HG03460 (cell line): ENCODE results near the gene ADAMTS13.
A peak's percentile ranks its signal among the peaks of the same experiment; 100 is the strongest.

ENCODE experiments used
- ATAC-seq: cut with Tn5 transposase; IDR thresholded peaks from one replicate; pipeline ENCODE4 v1.9.1; 2021; ENCODE audit not compliant: unreplicated experiment

Gene ADAMTS13

DNA sequence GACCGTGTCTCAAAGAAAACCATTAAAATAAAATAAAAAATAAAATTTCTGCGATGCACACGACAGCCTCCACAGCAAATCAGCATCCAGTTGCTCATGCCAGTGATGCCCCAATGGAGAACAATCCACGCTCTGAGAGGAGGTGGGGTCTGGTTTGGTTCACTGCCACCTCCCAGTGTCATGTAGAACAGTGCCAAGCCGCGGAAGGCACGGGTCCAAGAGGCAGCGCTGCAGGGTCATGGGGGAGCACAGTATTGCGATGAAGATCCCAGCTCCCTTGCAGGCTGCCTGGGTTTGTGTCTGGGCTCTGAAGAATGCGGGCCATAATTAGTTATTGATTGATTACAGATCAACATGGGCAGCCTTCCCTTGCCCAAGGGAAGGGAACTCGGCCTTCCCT, 31.5 kb downstream of the ADAMTS13 start:
- no peak for ATAC-seq

DNA sequence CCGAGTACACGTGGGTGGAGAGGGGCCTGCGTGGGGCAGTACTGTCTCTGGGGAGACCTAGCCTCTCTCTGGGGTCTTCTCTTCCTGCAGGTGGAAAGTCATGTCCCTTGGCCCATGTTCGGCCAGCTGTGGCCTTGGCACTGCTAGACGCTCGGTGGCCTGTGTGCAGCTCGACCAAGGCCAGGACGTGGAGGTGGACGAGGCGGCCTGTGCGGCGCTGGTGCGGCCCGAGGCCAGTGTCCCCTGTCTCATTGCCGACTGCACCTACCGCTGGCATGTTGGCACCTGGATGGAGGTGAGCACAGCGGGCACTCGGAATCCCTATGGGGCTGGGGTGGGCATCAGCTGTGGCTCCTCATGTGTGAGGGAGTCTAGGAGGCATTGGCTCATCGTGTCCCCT, 32.2 kb downstream of the ADAMTS13 start:
- no peak for ATAC-seq

DNA sequence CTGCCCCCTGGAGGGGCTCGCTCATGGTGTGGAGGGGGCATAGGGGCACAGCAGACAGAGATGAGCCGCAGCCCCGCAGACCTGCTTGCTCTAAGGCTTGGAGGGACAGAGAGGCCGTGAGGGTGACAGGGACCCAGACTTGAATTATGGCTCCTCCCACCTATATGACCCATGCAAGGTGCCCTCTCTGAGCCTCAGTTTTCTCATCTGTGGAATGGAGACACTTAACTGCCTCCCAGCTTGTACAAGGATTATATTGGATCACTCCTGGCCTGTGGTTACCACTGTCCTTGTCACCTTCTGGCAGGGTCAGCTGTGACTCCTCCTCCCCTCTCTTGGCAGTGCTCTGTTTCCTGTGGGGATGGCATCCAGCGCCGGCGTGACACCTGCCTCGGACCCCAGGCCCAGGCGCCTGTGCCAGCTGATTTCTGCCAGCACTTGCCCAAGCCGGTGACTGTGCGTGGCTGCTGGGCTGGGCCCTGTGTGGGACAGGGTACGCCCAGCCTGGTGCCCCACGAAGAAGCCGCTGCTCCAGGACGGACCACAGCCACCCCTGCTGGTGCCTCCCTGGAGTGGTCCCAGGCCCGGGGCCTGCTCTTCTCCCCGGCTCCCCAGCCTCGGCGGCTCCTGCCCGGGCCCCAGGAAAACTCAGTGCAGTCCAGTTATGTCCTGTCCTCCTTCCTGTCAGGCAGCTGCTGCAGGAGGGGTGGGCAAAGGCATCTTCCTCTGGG, 32.9 kb downstream of the ADAMTS13 start:
- no peak for ATAC-seq

DNA sequence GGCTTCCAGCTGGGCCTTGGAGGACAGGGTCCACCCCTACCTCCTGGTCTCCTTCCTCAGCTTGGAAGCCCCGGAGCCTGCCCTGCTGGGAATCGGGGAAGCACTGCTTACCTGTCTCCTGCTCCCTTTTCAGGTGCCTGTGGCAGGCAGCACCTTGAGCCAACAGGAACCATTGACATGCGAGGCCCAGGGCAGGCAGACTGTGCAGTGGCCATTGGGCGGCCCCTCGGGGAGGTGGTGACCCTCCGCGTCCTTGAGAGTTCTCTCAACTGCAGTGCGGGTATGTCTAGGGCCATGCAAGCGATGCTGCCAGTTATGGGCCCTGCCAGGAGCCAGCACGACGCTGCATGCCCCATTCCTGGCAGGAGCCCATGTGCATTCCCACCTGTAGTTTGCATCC, 33.8 kb downstream of the ADAMTS13 start:
- no peak for ATAC-seq

DNA sequence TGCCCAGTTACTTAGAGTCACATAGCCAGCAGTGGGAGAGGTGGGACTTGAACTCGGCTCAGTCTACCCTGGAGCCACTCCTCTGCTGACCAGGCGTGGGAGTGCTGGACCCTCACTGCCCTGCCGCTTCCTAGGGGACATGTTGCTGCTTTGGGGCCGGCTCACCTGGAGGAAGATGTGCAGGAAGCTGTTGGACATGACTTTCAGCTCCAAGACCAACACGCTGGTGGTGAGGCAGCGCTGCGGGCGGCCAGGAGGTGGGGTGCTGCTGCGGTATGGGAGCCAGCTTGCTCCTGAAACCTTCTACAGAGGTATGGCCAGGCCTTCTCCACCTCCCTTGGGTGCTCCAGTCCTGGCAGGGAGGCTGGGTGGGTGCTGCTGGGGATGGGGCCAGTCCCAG, 34.2 kb downstream of the ADAMTS13 start:
- no peak for ATAC-seq

DNA sequence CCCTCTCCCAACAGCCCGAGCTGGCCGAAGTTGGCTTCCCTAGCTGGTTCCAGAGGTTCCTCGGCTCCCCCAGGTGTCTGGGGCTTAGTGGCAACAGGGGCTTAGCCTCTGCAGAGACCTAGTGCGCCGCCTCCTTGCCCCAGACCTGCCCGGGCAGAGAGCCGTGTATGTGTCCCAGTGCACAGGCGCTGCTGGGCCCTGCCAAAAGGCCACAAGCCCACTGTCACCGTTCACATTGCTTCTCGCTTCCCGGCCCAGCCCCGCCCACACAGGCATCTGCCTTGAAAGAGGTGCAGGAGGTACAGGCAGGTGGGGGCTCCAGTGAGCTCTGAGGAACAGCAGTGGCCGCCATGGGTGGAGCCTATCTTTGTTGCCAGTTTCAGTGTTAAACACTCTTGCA, 35.1 kb downstream of the ADAMTS13 start:
- no peak for ATAC-seq

DNA sequence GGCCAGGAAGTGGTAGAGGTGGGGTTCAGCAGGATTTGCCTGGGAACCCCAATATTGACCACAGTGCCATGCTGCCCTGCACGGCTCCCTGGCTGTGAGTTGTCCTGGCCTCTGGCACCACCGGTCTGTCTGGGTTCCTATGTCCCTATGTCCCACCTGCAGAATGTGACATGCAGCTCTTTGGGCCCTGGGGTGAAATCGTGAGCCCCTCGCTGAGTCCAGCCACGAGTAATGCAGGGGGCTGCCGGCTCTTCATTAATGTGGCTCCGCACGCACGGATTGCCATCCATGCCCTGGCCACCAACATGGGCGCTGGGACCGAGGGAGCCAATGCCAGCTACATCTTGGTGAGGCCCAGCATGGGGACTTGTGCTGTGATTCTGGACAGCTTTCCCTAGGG, 35.6 kb downstream of the ADAMTS13 start:
- ATAC-seq, result no peak

DNA sequence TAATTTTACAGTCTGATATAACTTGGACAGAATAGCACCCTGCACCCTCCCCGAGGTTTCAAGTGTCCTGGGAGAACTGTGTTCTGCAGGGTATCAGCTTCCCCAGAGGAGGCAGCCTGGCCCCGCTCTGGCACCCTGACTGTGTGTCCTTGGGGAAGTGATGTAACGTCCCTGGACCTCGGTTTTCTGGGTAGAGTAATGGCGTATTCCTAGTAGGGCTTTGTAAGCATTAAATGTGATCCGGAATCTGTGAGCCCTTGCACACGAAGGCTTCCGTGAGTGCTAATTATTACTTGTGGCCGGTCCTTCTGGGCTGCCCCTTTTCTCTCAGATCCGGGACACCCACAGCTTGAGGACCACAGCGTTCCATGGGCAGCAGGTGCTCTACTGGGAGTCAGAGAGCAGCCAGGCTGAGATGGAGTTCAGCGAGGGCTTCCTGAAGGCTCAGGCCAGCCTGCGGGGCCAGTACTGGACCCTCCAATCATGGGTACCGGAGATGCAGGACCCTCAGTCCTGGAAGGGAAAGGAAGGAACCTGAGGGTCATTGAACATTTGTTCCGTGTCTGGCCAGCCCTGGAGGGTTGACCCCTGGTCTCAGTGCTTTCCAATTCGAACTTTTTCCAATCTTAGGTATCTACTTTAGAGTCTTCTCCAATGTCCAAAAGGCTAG, 36.6 kb downstream of the ADAMTS13 start:
- ATAC-seq, result no peak

DNA sequence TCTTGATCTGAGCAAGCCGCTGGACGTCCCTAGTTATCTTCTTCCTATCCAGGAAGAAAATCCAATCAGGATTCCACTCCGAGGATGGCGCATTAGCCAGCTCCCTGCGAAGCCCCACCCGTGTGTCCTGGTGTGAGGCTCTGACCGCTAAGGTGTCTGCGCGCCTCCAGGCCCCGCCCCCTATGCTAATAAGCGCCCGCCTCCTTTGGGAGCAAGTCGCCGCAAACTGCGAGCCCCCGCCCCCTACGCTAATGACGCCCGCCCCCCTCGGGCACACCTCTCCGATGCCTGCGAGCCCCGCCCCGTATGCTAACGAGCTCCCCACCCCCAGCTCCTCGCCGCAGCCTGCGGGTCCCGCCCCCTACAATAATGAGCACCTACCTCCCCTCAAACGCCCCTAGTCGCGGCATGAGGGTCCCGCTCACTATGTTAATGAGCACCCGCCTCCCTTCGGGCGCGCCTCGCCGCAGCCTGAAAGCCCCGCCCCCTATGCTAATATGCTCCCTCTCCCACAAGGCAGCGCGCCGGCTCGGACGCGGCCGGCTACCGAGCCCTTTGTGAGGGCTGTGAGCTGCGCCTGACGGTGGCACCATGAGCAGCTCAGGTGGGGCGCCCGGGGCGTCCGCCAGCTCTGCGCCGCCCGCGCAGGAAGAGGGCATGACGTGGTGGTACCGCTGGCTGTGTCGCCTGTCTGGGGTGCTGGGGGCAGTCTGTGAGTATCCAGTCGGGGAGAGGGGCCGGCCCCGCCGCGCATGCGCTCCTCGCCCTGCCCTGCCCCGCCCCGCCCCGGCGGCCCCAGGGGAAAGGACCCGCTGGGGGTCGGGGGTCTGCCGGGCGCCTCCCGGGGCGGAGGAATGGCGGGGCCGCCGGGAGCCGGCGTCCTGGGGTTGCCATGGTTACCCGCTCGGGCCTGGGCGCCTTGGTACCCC, 37.6 kb downstream of the ADAMTS13 start, which contains the start of gene CACFD1:
TSS of gene CACFD1 (plus strand) at position 503 of the 929 bp plus-strand sequence. CDS start at position 592, 89 bp downstream.
- ATAC-seq, result peak; percentile 74

DNA sequence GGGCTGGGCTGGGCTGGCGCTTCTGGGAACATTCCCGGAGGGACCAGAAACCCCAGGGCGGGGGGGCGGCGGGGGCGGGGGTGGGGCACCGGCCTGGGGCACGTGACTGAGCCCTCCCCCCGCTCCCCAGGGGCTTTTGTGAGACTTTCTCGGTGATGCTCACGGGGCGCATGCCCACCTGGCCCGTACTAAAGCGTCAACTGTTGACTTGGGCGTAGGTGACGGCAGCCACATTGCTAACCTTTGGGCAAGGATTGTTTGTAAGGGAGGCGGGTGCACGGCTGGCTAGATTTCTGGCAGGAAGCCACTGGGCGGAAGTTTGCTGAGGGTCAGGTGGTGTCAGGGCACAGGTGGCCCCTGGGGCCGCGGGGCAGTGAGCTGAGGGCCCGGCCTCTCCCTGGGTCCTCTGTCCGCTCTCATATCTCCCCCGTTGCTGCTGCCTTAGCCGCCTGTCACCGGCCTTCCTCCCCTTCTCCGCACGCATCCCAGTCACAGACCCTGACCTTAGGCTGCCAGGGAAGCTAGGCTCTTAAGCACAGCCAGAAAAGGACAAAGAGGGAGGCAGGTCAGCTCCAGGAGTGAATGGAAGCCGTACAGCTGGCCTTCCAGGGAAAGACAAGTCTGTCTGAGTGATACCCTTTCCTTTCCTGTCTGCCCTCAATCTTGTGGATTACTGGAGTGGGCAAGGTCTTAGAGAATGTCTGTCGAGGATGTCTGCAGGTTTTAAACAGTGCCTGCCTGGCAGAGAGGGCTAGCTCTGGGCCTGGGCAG, 38.4 kb downstream of the ADAMTS13 start:
- peak; percentile 29 for ATAC-seq

DNA sequence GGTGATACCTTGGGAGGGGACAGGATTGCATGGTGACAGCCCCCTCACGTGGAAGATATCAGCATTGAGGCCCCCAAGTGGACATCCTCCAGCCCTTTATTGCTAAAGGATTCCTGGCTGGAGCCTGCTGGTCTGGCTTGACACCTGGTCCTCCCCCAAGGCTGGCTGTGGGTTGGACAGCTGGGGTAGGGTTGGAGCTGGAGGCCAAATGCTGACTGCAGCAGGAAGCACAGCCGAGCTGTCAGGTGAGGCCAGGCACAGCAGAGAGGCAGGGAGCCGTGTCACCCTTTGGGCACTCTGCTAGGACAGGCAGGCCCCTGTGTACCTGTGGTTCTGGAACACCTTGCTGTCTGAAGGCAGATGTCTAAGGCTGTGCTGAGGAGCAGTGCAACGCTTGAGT, 39.8 kb downstream of the ADAMTS13 start:
- no peak for ATAC-seq

DNA sequence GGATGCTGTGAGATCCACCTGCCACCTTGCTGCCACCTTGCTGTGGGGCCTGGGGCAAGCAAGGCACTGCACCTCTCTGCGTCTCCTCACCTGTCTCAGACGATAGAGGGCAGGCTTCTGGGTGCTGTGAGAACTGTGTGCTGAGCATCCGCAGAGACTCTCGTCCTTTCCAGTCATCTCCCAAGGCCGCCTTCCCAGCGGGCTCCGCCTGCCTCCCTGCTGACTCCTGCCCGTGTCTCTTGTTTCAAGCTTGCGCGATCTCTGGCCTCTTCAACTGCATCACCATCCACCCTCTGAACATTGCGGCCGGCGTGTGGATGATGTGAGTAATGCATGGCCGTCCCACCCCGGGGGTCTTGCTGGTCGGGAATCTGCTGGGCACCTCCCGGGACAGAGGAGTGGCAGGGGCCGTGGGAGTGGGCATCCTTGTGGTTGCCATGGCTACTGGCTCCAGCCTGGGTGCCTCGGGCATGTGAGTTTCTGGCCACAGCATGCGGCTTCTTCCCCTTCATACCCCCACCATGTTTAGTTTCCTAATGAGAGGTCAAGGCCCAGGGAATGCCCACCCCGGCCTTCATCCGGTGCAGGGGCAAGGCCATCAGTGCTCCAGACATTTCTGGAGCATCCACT, 41.2 kb downstream of the ADAMTS13 start:
- ATAC-seq, result no peak

DNA sequence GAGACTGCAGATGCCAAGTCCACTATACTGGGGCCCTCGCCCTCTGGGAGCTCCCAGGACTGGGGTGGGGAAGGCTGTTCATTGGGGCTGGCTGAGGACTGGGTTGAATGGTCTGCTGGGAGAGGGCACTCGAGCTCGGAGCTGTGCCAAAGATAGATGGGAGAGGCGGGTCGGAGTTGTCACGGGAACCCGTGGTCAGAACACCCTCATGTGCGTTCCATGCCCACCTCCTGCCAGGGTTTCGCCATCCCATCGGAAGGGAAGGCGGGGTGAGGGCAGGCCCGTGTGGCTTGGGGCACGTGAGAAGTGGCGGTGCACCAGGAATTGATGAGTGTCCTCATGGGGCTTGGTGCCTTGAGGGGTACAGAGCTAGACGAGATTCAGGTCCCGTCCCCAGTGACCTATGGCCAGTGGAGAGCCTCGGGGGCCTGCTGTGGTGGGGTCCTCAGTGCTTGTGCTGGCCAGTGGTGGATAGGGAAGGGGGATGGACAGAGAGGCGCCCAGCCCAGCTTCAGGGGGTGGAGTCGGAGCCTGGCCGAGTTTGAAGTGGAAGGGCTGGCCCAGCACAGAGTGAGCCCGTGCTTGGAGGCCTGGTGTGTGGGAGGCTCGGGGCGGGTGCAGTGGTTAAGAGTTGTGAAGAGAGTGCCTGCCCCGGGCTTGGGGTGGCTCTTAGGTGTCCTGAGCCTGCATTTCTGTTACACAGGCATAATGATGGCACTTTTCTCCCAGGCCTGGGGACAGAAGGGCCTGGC, 41.9 kb downstream of the ADAMTS13 start:
- no peak for ATAC-seq

DNA sequence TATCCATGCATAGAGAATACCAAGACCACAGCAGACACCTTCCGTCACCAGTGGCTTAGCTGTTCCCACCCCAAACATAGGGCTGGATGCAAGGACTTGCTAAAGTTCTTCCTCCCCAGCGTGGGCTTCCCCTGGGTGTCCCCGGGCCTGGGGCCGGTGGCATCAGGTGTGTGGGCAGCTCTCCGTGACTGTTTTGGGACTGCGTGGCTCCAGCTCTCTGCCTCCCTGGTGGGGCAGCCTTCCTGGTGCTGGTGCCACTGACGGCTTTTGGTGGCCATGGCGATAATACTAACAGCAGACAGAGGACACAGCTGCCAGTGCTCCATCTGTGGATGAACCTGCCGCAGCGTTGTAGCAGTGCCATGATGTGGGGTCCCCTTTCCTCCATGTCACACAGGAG, 42.5 kb downstream of the ADAMTS13 start:
- ATAC-seq, result no peak

DNA sequence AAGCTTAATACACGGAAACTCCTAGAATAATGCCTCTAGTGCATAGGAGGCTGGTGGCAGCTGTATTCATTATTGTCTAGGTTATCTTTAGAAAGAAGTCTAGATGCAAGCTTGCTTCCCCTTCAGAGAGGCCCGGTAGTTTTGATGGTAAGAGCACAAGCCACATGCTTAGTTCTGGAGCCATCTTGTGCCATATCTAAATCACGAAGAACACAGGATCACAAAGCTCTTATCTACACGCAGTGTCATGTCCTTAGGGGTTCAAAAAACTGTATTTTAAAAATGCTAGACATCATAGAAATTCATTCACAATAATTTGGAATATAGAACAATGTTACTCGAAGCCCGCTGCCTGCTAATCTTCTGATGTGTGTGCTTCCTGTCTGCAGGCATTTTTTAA, 43.8 kb downstream of the ADAMTS13 start:
- no peak for ATAC-seq

DNA sequence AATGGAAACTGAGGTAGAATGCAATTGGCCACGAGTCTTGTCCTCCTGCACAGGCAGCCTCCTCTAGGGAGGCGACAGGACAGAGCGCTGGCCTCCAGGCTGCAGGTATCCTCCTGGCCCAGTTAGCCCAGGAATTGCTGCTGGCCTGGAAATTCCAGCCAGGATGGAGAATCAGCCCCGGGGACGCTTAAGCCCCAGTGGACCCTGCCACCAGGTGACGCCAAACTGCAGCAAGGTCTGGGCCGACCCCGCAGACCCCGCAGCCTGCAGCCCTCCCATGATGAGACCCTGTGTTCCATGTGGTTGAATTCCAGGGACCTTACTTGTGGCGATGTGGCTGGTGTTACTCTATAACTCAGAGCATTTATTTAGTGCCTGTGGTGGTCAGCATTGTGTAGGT, 44.9 kb downstream of the ADAMTS13 start:
- ATAC-seq, result no peak

DNA sequence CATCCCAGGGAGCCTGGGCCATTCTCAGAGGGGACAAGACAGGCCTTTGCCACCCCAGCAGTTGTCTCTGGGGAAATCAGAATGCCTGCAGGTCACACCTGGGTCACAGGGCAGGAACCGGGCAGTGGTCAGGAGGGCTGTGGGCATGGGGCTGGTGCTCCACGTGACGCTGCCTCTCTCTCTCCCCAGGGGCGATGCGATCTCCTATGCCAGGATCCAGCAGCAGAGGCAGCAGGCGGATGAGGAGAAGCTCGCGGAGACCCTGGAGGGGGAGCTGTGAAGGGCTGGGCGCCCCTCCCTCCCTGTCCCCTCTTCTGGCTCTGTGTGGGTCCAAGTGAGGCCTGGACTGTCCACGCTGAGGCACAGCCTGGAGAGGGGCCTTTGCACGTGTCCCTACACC, 46.2 kb downstream of the ADAMTS13 start:
- ATAC-seq, result no peak

DNA sequence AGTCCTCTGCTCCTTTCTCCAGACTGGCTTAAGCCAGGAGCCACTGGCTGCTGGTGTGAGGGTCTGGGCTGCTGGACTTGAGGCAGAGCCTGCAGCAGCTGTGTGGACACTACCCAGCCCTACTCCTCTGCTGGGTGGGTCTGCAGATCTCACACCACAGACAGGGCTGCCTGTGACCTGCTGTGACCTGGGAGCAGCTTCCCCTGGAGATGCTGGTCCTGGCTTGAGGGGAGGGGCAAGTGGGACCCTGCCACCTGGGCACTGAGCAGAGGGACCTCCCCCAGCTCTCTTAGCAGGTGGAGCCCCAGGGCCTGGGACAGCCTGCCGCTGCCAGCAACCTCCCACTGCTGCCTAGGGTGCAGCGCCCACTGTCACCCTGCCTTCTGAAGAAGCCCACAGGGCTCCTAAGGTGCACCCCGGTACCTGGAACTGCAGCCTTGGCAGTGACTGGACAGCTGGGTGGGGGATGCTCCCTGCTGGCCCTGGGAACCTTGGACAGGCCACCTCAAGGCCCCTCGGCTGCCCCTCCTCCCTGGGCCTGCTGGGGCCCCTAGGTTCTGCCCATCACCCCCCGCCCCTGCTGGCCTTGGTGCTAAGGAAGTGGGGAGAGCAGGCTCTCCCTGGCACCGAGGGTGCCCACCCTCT, 46.7 kb downstream of the ADAMTS13 start:
- no peak for ATAC-seq

DNA sequence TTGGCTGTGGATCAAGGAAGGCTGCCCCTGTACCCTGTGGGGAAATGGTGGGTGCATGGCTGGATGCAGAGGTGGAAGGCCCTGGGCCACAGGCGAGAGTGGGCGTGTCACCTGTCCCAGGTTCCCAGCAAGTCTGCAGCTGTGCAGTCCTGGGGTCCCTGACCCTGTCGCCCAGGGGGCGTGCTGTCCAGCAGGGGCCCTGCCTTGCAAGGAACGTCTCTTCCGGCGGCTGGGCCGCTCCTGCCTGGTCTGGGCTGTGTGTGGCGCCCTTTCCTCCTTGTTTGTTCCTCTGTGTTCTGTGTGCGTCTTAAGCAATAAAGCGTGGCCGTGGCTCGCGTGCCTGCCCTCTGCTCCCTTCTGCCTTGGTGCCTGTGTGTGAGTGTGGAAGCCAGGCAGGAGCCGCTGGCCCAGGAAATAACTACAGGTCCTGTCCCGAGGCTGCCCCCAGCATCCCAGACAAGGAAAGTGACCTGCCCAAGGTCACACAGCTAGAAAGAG, 48.3 kb downstream of the ADAMTS13 start:
- no peak for ATAC-seq
